Mesendoderm (in vitro differentiated cells): ENCODE measurements around the gene MAST2.

Experiments used
- DNase-seq: peaks from one replicate; pipeline ENCODE4 v3.0.0; 2013
- H2AK5ac ChIP-seq: 2 replicates; pipeline ENCODE4 v1.6.1; 2013; ENCODE audit warnings: low read length, inconsistent platforms
- H2BK120ac ChIP-seq: 2 replicates; pipeline ENCODE4 v1.6.1; 2013; ENCODE audit warnings: low read depth, mild to moderate bottlenecking, low read length, moderate library complexity, mixed read lengths
- H2BK15ac ChIP-seq: replicated peaks from 2 replicates; pipeline ENCODE4 v1.6.1; 2013; ENCODE audit warnings: low read depth, mild to moderate bottlenecking, moderate library complexity
- H2BK5ac ChIP-seq: 2 replicates; pipeline ENCODE4 v1.6.1; 2013; ENCODE audit warnings: low read length, inconsistent platforms
- H3K18ac ChIP-seq: 2 replicates; pipeline ENCODE4 v1.6.1; 2013; ENCODE audit warnings: mild to moderate bottlenecking, low read length, mixed read lengths
- H3K23ac ChIP-seq: one replicate; pipeline ENCODE4 v1.6.1; 2013; ENCODE audit warnings: low read length
- H3K27ac ChIP-seq: 2 replicates; pipeline ENCODE4 v1.5.1; 2013; ENCODE audit warnings: low read depth, mild to moderate bottlenecking, inconsistent platforms, low read length, moderate library complexity
- H3K27me3 ChIP-seq: 2 replicates; pipeline ENCODE4 v1.6.1; 2013; ENCODE audit warnings: low read length, control low read depth, mild to moderate bottlenecking, inconsistent platforms; ENCODE audit not compliant: insufficient read depth, poor library complexity
- H3K36me3 ChIP-seq: 2 replicates; pipeline ENCODE4 v1.6.1; 2013; ENCODE audit warnings: low read length, inconsistent platforms; ENCODE audit not compliant: control insufficient read depth, insufficient read depth
- H3K4ac ChIP-seq: one replicate; pipeline ENCODE4 v1.6.1; 2013; ENCODE audit warnings: low read depth, mild to moderate bottlenecking, low read length, moderate library complexity
- H3K4me1 ChIP-seq: 2 replicates; pipeline ENCODE4 v1.6.1; 2013; ENCODE audit warnings: low read depth, low read length, inconsistent platforms; ENCODE audit not compliant: control insufficient read depth
- H3K4me2 ChIP-seq: 2 replicates; pipeline ENCODE4 v1.6.1; 2013; ENCODE audit warnings: low read length
- H3K4me3 ChIP-seq: 2 replicates; pipeline ENCODE4 v1.5.1; 2013; ENCODE audit warnings: mild to moderate bottlenecking, low read length
- H3K56ac ChIP-seq: one replicate; pipeline ENCODE4 v1.6.1; 2013; ENCODE audit warnings: low read length
- H3K79me1 ChIP-seq: 2 replicates; pipeline ENCODE4 v1.6.1; 2013; ENCODE audit warnings: low read length, inconsistent platforms
- H3K79me2 ChIP-seq: 2 replicates; pipeline ENCODE4 v1.6.1; 2013; ENCODE audit warnings: mild to moderate bottlenecking, low read length; ENCODE audit not compliant: control insufficient read depth, insufficient read depth
- H3K9ac ChIP-seq: 2 replicates; pipeline ENCODE4 v1.6.1; 2013; ENCODE audit warnings: low read length, inconsistent platforms
- H4K5ac ChIP-seq: one replicate; pipeline ENCODE4 v1.6.1; 2013; ENCODE audit warnings: low read length
- H4K8ac ChIP-seq: one replicate; pipeline ENCODE4 v1.6.1; 2013; ENCODE audit warnings: low read depth, mild to moderate bottlenecking, control low read depth, low read length, moderate library complexity
- WGBS: extraction: QIAGEN DNeasy Blood & Tissue Kit; methylation state at CpG from one replicate; pipeline ENCODE4 v1.1.7; 2013; ENCODE audit warnings: low lambda C conversion rate, missing lambda C conversion rate; ENCODE audit not compliant: insufficient coverage; ENCODE audit errors: extremely low coverage; 5-methylcytosine and 5-hydroxymethylcytosine counted together

Gene MAST2

DNA sequence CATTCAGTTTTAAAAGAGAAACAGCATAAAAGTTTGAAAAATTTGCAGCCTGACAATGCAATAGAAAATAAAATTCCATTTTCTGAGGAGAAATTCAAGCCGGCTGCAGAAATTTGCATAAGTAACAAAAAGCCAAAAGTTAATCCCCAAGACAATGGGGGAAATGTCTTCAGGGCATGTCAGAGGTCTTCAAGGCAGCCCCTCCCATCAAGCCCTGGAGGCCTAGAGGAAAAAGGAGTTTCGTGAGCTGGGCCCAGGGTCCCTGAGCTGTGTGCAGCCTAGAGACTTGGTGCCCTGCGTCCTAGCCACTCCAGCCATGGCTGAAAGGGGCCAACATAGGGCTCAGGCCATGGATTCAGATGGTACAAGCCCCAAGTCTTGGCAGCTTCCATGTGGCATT, 254.4 kb downstream of the MAST2 start:
- Histone ChIP-seq H3K79me2 (no peaks in the 10 kb centered on the region), H3K18ac (no peak overlapping the region), H2BK15ac (no peak overlapping the region), H3K79me1 (no peaks in the 10 kb centered on the region), H3K27me3 (peaks cover 2% of the 10 kb centered on the region), H2BK120ac (no peak overlapping the region), H3K36me3 (no peaks in the 10 kb centered on the region), H3K4me2 (no peak overlapping the region), H3K23ac (no peak overlapping the region), H3K4me3 (no peak overlapping the region), H4K5ac (no peak overlapping the region), H2BK5ac (no peak overlapping the region), H3K4ac (no peak overlapping the region), H3K4me1 (no peaks in the 10 kb centered on the region), H2AK5ac (no peak overlapping the region), H3K56ac (no peak overlapping the region), H3K9ac (no peak overlapping the region), H3K27ac (no peak overlapping the region), H4K8ac (no peak overlapping the region)
- DNase-seq, result peak; percentile 33
- no CpG with 5 or more reads among the region's 3 CpGs for WGBS

DNA sequence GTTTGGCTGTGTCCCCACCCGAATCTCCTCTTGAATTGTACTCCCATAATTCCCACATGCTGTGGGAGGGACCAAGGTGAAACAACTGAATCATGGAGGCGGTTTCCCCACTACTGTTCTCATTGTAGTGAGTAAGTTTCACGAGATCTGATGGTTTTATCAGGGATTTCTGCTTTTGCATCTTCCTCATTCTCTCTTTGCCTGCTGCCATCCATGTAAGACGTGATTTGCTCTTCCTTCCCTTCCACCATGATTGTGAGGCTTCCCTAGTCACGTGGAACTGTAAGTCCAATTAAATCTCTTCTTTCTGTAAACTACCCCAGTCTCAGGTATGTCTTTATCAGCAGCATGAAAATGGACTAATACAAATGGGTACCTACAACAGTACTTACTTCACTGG, 255.5 kb downstream of the MAST2 start:
- Histone ChIP-seq H2BK120ac (no peak overlapping the region), H4K8ac (no peak overlapping the region), H4K5ac (no peak overlapping the region), H3K79me1 (no peaks in the 10 kb centered on the region), H3K4me2 (no peak overlapping the region), H3K27me3 (no peaks in the 10 kb centered on the region), H3K4me1 (no peaks in the 10 kb centered on the region), H3K9ac (no peak overlapping the region), H2BK15ac (no peak overlapping the region), H3K4ac (no peak overlapping the region), H3K56ac (no peak overlapping the region), H3K36me3 (no peaks in the 10 kb centered on the region), H3K23ac (no peak overlapping the region), H3K18ac (no peak overlapping the region), H3K4me3 (no peak overlapping the region), H2AK5ac (no peak overlapping the region), H2BK5ac (no peak overlapping the region), H3K79me2 (no peaks in the 10 kb centered on the region), H3K27ac (no peak overlapping the region)
- no peak for DNase-seq
- no CpG with 5 or more reads among the region's 5 CpGs for WGBS

DNA sequence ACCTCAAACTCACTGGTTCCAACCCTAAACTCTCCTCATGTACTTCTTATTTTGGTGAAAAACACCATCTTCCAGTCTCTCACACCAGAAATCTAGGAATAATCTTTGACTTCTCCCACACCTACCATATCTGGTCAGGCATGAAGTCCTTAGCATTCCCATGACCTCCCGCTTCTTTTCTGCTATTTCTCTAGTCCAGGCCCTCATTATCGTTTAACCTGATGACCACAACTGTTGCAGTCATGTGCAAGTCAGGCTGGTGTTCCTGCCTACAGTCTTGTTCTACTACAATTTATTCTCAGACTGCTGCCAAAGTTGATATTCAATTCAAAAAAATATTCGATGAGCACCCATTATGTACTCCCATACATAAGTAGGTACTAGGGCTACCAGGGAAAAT, 257.7 kb downstream of the MAST2 start:
- Histone ChIP-seq H3K27me3 (no peaks in the 10 kb centered on the region), H3K79me2 (no peaks in the 10 kb centered on the region), H2BK15ac (no peak overlapping the region), H2BK120ac (no peak overlapping the region), H3K4me1 (no peaks in the 10 kb centered on the region), H4K8ac (no peak overlapping the region), H3K79me1 (no peaks in the 10 kb centered on the region), H3K4ac (no peak overlapping the region), H3K4me2 (no peak overlapping the region), H3K23ac (no peak overlapping the region), H4K5ac (no peak overlapping the region), H3K18ac (no peak overlapping the region), H3K9ac (no peak overlapping the region), H2AK5ac (no peak overlapping the region), H3K4me3 (no peak overlapping the region), H3K56ac (no peak overlapping the region), H2BK5ac (no peak overlapping the region), H3K27ac (no peak overlapping the region), H3K36me3 (no peaks in the 10 kb centered on the region)
- WGBS, result no CpG with 5 or more reads among the region's 3 CpGs
- DNase-seq, result no peak

DNA sequence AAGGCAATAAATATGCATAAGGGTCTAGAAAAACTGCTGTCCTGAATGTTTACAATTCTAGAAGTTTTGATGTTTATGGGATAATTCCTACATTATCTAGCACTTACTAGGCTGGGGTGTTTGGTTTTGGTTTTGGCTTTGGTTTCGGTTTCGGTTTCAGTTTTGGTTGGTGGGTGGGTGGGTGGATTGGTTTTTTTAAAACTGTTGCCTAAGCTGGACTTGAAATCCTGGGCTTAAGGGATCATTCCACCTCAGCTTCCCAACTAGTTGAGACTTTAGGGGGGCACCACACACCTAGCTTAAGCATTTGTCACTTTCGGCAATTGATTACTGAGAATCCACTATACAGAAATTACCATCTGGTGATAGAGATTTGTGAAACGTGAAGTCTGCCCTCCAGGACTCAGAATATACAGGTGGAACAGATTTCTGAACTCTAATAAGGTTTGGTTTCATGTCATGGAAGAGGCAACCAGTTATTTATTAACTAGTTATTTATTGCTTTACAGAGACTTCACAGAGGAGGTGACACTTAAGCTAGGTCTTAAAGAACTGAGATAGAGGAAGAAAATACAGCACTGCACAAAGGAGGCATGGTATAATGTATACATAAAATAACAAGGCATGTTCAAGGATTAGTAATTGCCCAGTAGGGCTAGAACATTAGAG, 259.4 kb downstream of the MAST2 start:
- no peak overlapping the region for H2AK5ac ChIP-seq
- no peak overlapping the region for H3K27ac ChIP-seq
- no peaks in the 10 kb centered on the region for H3K36me3 ChIP-seq
- DNase-seq, result no peak
- no peak overlapping the region for H3K56ac ChIP-seq
- H4K8ac ChIP-seq, result no peak overlapping the region
- H3K18ac ChIP-seq, result no peak overlapping the region
- no peaks in the 10 kb centered on the region for H3K4me1 ChIP-seq
- no peak overlapping the region for H3K23ac ChIP-seq
- H3K79me2 ChIP-seq, result no peaks in the 10 kb centered on the region
- no CpG with 5 or more reads among the region's 4 CpGs for WGBS
- H3K9ac ChIP-seq, result no peak overlapping the region
- no peaks in the 10 kb centered on the region for H3K27me3 ChIP-seq
- H4K5ac ChIP-seq, result no peak overlapping the region
- no peak overlapping the region for H3K4me3 ChIP-seq
- H2BK120ac ChIP-seq, result no peak overlapping the region
- H3K4ac ChIP-seq, result no peak overlapping the region
- H2BK5ac ChIP-seq, result no peak overlapping the region
- no peaks in the 10 kb centered on the region for H3K79me1 ChIP-seq
- H3K4me2 ChIP-seq, result no peak overlapping the region
- H2BK15ac ChIP-seq, result no peak overlapping the region

DNA sequence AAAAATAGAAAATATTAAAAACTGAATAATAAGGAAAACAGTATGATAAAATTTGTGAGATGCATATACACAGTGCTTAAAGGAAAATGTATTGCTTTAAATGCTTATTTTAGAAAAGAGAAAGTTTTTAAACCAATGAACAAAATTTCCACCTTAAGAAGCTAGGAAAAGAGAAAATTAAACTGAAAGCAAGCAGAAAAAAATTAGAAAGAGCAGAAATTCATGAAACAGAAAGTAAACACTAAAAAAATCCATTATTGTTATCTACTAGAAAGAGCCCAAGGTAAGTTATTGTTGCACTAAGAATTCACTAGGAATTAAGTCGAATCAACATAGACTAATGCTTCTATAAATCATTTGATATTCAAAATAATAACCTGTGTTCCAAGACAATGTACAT, 261.3 kb downstream of the MAST2 start:
- Histone ChIP-seq H3K27me3 (no peaks in the 10 kb centered on the region), H3K4ac (no peak overlapping the region), H2BK15ac (no peak overlapping the region), H3K4me1 (no peaks in the 10 kb centered on the region), H3K18ac (no peak overlapping the region), H4K8ac (no peak overlapping the region), H3K9ac (no peak overlapping the region), H3K56ac (no peak overlapping the region), H2AK5ac (no peak overlapping the region), H3K79me2 (no peaks in the 10 kb centered on the region), H3K23ac (no peak overlapping the region), H3K4me2 (no peak overlapping the region), H2BK120ac (no peak overlapping the region), H3K27ac (no peak overlapping the region), H3K36me3 (no peaks in the 10 kb centered on the region), H3K4me3 (no peak overlapping the region), H2BK5ac (no peak overlapping the region), H4K5ac (no peak overlapping the region), H3K79me1 (no peaks in the 10 kb centered on the region)
- DNase-seq, result no peak
- WGBS, result no CpG with 5 or more reads among the region's 1 CpG

DNA sequence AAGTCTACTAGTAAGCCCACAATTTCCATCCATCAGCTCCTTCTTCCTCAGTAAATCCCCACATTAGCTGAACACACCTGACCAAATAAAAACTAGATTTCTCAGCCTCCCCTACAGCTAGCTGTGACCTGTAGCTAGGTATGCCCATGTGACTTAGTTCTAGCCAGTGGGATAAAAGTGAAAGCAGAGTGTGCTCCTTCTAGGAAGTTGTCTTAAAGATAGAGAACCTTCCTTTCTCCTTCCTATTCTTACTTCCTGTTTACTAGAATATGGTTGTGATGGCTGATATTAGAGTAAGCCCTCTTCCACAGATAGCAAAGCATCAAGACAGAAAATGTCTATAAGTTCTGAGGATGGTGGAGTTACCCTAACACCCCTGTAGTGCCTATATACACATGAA, 262.0 kb downstream of the MAST2 start:
- Histone ChIP-seq H3K4me1 (no peaks in the 10 kb centered on the region), H3K4me2 (no peak overlapping the region), H3K36me3 (no peaks in the 10 kb centered on the region), H3K79me1 (no peaks in the 10 kb centered on the region), H3K4ac (no peak overlapping the region), H4K8ac (no peak overlapping the region), H3K27me3 (no peaks in the 10 kb centered on the region), H4K5ac (no peak overlapping the region), H2AK5ac (no peak overlapping the region), H3K27ac (no peak overlapping the region), H2BK120ac (no peak overlapping the region), H3K4me3 (no peak overlapping the region), H3K79me2 (no peaks in the 10 kb centered on the region), H3K56ac (no peak overlapping the region), H3K18ac (no peak overlapping the region), H2BK15ac (no peak overlapping the region), H3K23ac (no peak overlapping the region), H2BK5ac (no peak overlapping the region), H3K9ac (no peak overlapping the region)
- DNase-seq, result no peak
